HFF-Myc (cell line): ENCODE results near the gene TIMP3.

ENCODE experiments used
- DNase-seq: peaks from one replicate; pipeline ENCODE4 v3.0.0-alpha.2; 2011; ENCODE audit warnings: low read depth; ENCODE audit errors: extremely low read depth
- H3K4me3 ChIP-seq: replicated peaks from 2 replicates; pipeline ENCODE4 v1.5.1; 2011; ENCODE audit warnings: low read depth, mild to moderate bottlenecking, control low read depth, low read length
- TF ChIP-seq, protein P1 (sequence below): IDR thresholded peaks from 2 replicates; pipeline ENCODE4 v1.5.1; 2012; ENCODE audit warnings: mild to moderate bottlenecking, low read depth, low read length, control low read depth; ENCODE audit errors: missing control alignments

Gene TIMP3

DNA sequence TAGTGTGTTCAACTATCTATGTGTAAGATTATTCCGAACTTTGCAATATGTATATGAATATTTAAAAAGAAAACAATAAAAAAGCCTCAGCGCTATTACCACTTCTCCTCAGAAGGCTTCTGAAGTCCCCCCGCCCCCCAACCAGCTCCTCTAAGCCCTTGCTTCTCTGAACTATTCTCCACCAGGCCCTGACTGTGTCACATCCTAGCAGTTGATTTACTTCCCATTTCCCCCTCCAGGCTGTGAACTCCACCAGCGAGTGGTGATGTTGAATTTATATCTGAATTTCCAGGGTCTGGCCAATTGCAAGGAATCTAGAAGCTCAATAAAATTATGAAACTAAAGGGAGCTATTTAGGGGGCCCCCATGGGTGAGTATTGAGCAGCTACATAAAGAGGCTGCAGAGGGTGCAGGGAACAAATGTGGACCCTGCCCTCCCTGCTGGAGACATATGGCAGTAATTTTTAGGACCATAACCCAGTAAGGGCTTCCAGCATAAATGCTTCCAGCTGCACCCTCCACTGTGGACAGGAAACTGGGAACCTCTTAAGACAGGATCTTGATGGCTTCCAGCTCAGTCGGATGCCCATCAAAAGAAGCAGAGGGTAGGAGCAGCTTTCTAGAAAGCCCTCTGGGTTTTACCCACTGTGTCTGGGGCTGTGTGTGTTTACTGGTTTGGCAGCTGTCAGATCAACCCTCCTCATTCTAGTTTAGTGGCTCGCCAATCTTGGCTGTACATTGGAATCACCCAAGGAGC is 81.4 kb downstream of the TIMP3 start:
- no peak for DNase-seq
- H3K4me3 ChIP-seq, result no peak overlapping the region
- TF ChIP-seq, protein P1, sequence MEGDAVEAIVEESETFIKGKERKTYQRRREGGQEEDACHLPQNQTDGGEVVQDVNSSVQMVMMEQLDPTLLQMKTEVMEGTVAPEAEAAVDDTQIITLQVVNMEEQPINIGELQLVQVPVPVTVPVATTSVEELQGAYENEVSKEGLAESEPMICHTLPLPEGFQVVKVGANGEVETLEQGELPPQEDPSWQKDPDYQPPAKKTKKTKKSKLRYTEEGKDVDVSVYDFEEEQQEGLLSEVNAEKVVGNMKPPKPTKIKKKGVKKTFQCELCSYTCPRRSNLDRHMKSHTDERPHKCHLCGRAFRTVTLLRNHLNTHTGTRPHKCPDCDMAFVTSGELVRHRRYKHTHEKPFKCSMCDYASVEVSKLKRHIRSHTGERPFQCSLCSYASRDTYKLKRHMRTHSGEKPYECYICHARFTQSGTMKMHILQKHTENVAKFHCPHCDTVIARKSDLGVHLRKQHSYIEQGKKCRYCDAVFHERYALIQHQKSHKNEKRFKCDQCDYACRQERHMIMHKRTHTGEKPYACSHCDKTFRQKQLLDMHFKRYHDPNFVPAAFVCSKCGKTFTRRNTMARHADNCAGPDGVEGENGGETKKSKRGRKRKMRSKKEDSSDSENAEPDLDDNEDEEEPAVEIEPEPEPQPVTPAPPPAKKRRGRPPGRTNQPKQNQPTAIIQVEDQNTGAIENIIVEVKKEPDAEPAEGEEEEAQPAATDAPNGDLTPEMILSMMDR, result no peak

- no peak overlapping the region for H3K4me3 ChIP-seq
- TF ChIP-seq, protein P1, result no peak
- no peak for DNase-seq
Measured at GRCh38 chr22:32887324-32887980, 85.9 kb downstream of the TIMP3 start.

- TF ChIP-seq, protein P1, result no peak
- no peak overlapping the region for H3K4me3 ChIP-seq
- no peak for DNase-seq
Measured at GRCh38 chr22:32888976-32889375, 87.5 kb downstream of the TIMP3 start.

DNA sequence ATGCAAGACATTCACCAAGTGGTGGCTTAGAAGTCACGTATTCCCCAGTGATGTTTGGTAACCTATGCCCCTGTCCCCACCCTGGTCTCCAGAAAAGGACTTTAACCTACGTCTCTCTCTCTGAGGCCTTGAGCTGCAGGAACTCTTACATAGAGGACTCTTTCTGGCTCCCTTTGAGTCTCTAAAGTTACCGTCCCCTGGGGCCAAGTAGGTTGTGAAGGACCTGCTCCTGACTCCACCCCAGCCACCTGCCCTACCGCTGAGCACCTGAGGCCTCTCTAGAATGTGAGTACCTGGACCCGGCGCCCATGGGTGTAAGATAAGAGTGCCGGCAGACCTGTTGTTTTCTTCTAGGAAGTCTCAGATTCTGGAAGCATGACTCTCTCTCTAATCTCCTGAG is 95.4 kb downstream of the TIMP3 start:
- no peak overlapping the region for H3K4me3 ChIP-seq
- DNase-seq, result no peak
- TF ChIP-seq, protein P1, result no peak

DNA sequence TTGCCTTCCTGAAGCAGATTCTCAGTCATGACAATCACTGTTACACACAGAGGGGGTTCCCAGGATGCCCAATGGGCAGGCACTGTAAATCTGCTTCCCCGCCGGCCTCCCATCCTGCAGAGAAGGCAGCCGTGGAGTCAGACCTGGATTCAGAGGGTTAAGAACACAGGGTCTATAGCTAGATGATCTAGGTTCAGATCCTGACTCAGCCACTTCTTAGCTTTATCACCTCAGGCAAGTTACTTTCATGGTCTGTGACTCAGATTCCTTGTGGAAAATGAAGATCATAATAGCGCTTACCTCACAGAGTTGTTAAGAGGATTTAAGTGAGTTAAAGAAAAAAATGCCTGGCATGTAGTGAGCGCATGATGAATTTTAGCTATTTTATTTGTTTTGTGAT is 95.9 kb downstream of the TIMP3 start:
- TF ChIP-seq, protein P1, result no peak
- H3K4me3 ChIP-seq, result no peak overlapping the region
- DNase-seq, result no peak

DNA sequence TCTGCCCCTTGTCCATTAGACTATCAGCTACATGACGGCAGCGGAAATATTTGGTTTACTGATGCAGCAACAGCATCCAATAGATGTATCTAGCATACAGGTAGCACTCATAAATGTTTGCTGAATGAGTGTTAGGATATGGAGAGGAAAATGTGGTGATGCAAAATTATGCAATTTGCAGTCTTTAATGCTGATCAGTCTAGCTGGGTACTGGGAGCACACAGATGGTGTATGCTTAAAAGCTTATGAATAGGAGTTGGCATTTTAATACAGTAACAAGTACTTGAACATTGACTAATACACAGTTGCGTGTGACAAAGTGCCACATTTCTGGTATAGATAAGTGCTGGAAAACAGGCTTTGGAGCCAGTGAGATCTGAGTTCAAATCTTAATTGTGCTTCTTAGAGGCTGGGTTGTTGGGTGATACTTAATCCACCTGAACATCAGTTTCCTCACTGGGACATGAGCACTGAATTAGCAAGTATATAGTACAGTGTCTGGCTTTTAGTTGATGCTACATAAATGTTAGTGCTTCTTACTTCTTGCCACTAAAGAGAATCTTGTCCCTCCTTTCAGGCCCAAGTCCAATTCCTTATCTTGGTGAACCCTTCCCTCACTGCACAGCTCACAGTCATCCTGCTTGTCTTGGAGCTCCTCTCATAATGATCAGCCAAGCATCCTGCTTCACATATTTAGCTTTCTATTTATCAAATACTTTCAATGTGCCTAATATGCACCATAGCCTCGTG is 99.6 kb downstream of the TIMP3 start:
- no peak for DNase-seq
- TF ChIP-seq, protein P1, result no peak
- no peak overlapping the region for H3K4me3 ChIP-seq
